MM.1S (cell line): Measurements from ENCODE around the gene NAP1L5.

Experiments used
- CTCF ChIP-seq: fragments of 300-600 bp; sonication (generic); IDR thresholded peaks from 2 replicates; pipeline ENCODE4 v1.5.1; 2016; ENCODE audit warnings: antibody characterized with exemption, low read length, mixed read lengths
- EZH2 ChIP-seq: fragments of 300-600 bp; sonication (generic); optimal IDR thresholded peaks from 2 replicates; pipeline ENCODE3; 2017; ENCODE audit warnings: low read depth, mild to moderate bottlenecking, antibody characterized with exemption, low read length, mixed read lengths
- EZH2phosphoT487 ChIP-seq: fragments of 300-600 bp; sonication (generic); IDR thresholded peaks from 2 replicates; pipeline ENCODE4 v1.6.1; 2018; ENCODE audit warnings: antibody characterized with exemption, low read length

GRCh38 chr4:88744609-88745008 lies 47.0 kb upstream of the NAP1L5 start:
- TF ChIP-seq CTCF = no peak
- TF ChIP-seq EZH2phosphoT487 = no peak
- no peak for TF ChIP-seq EZH2
